Breast epithelium (tissue), 3 donors: ENCODE data around the gene EBF3.

Experiments
- CTCF ChIP-seq, 3 donors: fragments of 450-650 bp; IDR thresholded peaks; one replicate each; pipeline ENCODE4 v1.5.1; 2016 to 2017; ENCODE audit warnings: antibody characterized with exemption in 3 of 3, mild to moderate bottlenecking in 3 of 3, moderate library complexity in 3 of 3
- POLR2A ChIP-seq: fragments of 450-650 bp; IDR thresholded peaks from one replicate; pipeline ENCODE4 v1.6.1; 2016; ENCODE audit warnings: antibody characterized with exemption, mild to moderate bottlenecking, moderate library complexity
- POLR2AphosphoS5 ChIP-seq, 3 donors: sonication (generic); formaldehyde crosslinking; IDR thresholded peaks; one replicate each; pipeline ENCODE4 v1.6.1; 2017; ENCODE audit warnings: antibody characterized with exemption in 3 of 3

- TF ChIP-seq CTCF (IDR thresholded peaks at IDR 0.05), result no peak
- no peak for TF ChIP-seq POLR2AphosphoS5 (IDR thresholded peaks at IDR 0.05)
- TF ChIP-seq POLR2A, result no peak
Observed at GRCh38 chr10:129949891-129950291, 14.2 kb downstream of the EBF3 start.
